Glutamatergic neuron (in vitro differentiated cells): Measurements from ENCODE around the gene EFNA5. TPM values are rescaled to one million over a fixed set of nuclear protein-coding genes. Genes with fewer than 3 reads are reported as not detected.

Experiments
- DNase-seq: peaks from one replicate; pipeline ENCODE4 v3.0.0; 2022
- H3K27ac Mint-ChIP-seq: one replicate; pipeline ENCODE4 v1.8.0; 2020; ENCODE audit warnings: mild to moderate bottlenecking, mixed read lengths, inconsistent platforms; ENCODE audit not compliant: unreplicated experiment
- H3K27me3 Mint-ChIP-seq: one replicate; pipeline ENCODE4 v1.8.0; 2020; ENCODE audit warnings: mild to moderate bottlenecking, moderate library complexity, mixed read lengths, inconsistent platforms; ENCODE audit not compliant: unreplicated experiment
- H3K36me3 Mint-ChIP-seq: one replicate; pipeline ENCODE4 v1.8.0; 2020; ENCODE audit warnings: mild to moderate bottlenecking, mixed read lengths, inconsistent platforms; ENCODE audit not compliant: unreplicated experiment
- H3K4me1 Mint-ChIP-seq: one replicate; pipeline ENCODE4 v1.8.0; 2020; ENCODE audit warnings: mild to moderate bottlenecking, low read depth, mixed read lengths, inconsistent platforms; ENCODE audit not compliant: unreplicated experiment
- H3K4me3 Mint-ChIP-seq: one replicate; pipeline ENCODE4 v1.8.0; 2020; ENCODE audit warnings: mild to moderate bottlenecking, mixed read lengths, inconsistent platforms; ENCODE audit not compliant: unreplicated experiment
- H3K9me3 Mint-ChIP-seq: one replicate; pipeline ENCODE4 v1.8.0; 2020; ENCODE audit warnings: mild to moderate bottlenecking, moderate library complexity, mixed read lengths, inconsistent platforms; ENCODE audit not compliant: unreplicated experiment
- total RNA-seq: library from RNA; stranded (reverse); fragmentation: NEBNext Ultra II Directional; extraction: Animal tissue kit (Norgen Biotek cat#: 25700); gene quantifications from one replicate; pipeline ENCODE4 v1.2.1, GENCODE V29; 2021; ENCODE audit not compliant: unreplicated experiment
- TF ChIP-seq, protein P1 (sequence below): fragments of 200-600 bp; sonication (generic); IDR thresholded peaks from one replicate; pipeline ENCODE4 v1.5.0; 2021; ENCODE audit not compliant: partially characterized antibody, unreplicated experiment

The EFNA5 gene
- total RNA-seq, 1 donor from 2014 or later, result 158 TPM

DNA sequence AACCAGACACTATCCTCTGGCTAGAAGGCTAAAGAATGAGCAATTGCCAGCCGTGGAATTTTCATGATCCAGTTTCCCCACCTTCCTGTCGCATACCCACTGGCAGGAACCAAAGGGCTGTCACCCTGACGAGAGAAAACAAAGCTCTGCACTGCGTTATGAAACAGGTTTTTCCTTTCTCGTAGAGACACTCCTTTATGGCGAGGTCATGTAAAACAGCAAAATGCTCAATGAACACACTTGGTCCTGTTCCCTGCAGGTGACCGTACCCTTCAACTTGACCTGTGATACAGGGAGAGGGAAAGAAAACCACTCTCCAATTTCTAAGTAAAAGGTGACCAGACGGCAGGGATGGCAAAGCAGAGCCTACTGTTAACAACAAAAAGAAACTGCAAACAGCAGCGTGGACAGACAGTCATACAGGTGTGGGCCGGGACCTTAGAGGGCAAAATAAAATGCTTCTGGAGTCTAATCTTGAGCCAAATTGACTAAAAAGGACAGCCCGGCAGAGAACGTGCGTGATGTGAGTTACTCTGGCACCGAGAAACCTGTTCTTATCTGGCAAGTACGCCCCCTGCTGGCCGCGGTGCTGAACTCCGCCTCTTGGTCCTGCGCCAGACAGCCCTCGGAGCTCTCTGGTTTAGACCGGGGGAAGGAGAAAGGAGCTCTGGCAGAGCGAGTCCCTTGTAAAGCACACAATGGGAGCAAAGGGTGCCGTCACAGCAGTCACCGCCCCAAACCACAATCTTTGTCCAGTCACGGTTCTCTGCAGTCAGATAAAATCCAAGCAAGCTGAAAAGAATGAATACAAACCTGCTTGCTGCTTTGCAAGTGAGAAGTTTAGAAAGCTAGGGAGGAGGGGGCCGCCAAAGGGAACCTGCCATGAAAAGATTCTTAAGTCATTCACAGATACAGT lies 98.9 kb downstream of the EFNA5 start:
- Mint-ChIP-seq H3K9me3 (peaks cover 7% of the 10 kb centered on the region), H3K4me3 (peak overlapping the region; percentile 63), H3K27me3 (peaks cover 3% of the 10 kb centered on the region), H3K27ac (peak overlapping the region; percentile 90), H3K36me3 (no peaks in the 10 kb centered on the region), H3K4me1 (peaks cover 82% of the 10 kb centered on the region)
- DNase-seq, result peak; percentile 98
- TF ChIP-seq, protein P1, sequence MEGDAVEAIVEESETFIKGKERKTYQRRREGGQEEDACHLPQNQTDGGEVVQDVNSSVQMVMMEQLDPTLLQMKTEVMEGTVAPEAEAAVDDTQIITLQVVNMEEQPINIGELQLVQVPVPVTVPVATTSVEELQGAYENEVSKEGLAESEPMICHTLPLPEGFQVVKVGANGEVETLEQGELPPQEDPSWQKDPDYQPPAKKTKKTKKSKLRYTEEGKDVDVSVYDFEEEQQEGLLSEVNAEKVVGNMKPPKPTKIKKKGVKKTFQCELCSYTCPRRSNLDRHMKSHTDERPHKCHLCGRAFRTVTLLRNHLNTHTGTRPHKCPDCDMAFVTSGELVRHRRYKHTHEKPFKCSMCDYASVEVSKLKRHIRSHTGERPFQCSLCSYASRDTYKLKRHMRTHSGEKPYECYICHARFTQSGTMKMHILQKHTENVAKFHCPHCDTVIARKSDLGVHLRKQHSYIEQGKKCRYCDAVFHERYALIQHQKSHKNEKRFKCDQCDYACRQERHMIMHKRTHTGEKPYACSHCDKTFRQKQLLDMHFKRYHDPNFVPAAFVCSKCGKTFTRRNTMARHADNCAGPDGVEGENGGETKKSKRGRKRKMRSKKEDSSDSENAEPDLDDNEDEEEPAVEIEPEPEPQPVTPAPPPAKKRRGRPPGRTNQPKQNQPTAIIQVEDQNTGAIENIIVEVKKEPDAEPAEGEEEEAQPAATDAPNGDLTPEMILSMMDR, result peak; percentile 99

DNA sequence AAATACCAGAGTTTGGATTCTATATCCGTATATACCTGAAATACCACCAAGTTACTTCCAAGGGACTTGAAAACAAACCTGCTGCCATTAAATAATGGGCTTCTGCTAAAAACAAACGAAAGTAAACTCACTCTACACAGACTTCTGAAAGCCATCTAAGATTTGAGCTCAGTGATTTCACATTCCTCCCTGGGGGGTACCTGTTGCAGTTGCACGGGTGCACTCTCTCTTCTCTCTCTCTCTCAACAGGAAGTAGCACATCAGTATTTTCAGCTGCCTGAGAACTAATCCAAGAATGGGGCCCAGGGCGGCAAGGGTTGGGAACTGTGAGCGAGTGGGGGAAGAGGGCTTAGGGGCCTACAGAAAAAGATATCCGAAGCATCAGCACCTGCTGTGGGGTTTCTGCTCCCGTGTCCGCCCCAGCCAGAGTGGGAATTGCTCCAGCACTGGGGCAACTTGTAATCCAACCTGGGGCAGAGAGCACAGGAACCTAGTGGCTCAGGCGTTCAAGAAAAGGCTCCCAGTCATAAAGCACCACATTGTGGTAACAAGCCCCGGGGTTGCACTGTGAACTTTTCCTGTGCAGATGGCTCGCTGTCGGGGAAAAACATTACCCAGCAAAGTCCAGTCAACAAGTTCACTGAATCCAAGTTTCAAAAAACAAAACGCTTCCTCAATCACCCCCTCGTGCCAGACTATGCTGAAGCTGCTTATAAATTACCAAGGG lies 99.8 kb downstream of the EFNA5 start:
- TF ChIP-seq, protein P1, result no peak
- Mint-ChIP-seq H3K4me3 (peak overlapping the region; percentile 63), H3K36me3 (no peaks in the 10 kb centered on the region), H3K27me3 (peaks cover 6% of the 10 kb centered on the region), H3K4me1 (peaks cover 82% of the 10 kb centered on the region), H3K9me3 (peaks cover 7% of the 10 kb centered on the region), H3K27ac (peak overlapping the region; percentile 48)
- DNase-seq, result no peak

DNA sequence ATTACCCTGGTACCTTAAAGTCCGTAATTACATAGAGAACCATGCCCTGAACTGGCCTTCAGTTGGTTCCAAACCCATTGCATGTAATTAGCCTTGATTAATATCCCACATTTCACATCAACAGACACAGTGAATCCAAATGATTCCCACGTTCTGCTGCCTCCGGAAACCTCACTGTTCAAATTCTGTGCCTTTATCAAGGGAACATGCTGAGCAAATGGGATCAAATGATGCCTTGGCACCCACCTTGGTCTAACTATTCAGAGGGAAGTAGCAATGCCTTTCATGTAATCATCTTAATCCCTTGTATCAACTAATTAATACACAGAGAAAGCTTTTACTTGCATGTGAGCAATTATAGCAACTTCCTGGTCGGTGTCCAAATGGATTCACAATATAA lies 100.6 kb downstream of the EFNA5 start:
- peaks cover 82% of the 10 kb centered on the region for H3K4me1 Mint-ChIP-seq
- DNase-seq, result no peak
- peaks cover 10% of the 10 kb centered on the region for H3K27me3 Mint-ChIP-seq
- TF ChIP-seq, protein P1, result no peak
- H3K27ac Mint-ChIP-seq, result peak overlapping the region; percentile 48
- H3K4me3 Mint-ChIP-seq, result no peak overlapping the region
- no peaks in the 10 kb centered on the region for H3K36me3 Mint-ChIP-seq
- H3K9me3 Mint-ChIP-seq, result peaks cover 9% of the 10 kb centered on the region

DNA sequence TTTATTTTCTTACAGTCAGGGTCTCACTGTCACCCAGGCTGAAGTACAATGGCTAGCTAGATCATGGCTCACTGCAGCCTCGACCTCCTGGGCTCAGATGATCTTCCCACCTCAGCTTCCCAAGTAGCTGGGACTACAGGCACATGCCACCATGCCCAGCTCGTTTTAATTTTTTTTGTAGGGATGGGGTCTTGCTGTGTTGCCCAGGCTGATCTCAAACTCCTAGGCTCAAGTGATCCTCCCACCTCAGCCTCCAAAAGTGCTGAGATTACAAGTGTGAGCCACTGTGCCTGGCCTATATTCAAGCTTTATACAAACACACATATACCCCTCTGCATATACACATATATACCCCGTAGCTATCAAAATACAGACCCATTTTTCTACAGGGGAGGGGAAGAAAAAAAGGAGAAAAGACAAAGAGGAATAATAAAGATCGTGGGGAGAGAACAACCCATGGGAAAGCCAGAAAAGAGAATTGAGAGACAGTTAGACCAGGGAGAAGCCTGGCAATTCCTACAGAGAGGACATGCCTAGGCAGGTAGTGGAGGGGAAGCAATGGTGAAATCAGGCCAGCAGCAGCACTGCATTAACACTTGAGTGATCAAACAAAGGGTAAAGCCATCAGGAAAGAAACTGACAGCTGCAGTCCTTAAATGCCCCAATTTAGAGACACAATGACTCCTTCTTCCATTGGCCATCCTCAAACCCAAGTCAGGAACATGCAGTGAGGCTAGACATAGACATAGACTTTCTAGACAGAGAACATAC lies 102.7 kb downstream of the EFNA5 start:
- TF ChIP-seq, protein P1, result no peak
- peak overlapping the region; percentile 18 for H3K27ac Mint-ChIP-seq
- H3K4me1 Mint-ChIP-seq, result peaks cover 74% of the 10 kb centered on the region
- H3K4me3 Mint-ChIP-seq, result no peak overlapping the region
- peaks cover 10% of the 10 kb centered on the region for H3K9me3 Mint-ChIP-seq
- DNase-seq, result no peak
- no peaks in the 10 kb centered on the region for H3K36me3 Mint-ChIP-seq
- H3K27me3 Mint-ChIP-seq, result peaks cover 10% of the 10 kb centered on the region
